Heart left ventricle (tissue), 16 donors: ENCODE measurements around the gene SLA2. TPM values are rescaled to one million over a fixed set of nuclear protein-coding genes. Genes with fewer than 3 reads are reported as not detected.

Experiments used
- ATAC-seq, 4 donors: fragments of 200-7000 bp; cut with Tn5 transposase; one replicate each; pipeline ENCODE4 v1.9.1; 2020 to 2022; ENCODE audit warnings: moderate library complexity in 4 of 4, mild to moderate bottlenecking in 3 of 4, moderate number of reproducible peaks in 1 of 4
- DNase-seq, 5 donors: peaks; one replicate each; pipeline ENCODE4 v3.0.0-alpha.2; 2020
- H3K27ac ChIP-seq, 12 donors: fragments of 200-600 bp; sonication (generic) in 4 of 12; one replicate each; pipeline versions ENCODE4 v1.5.0 to v1.8.0; 2016 to 2022; ENCODE audit warnings: mild to moderate bottlenecking in 2 of 12
- H3K27me3 ChIP-seq, 9 donors: fragments of 200-600 bp; sonication (generic) in 2 of 9; one replicate each; pipeline versions ENCODE4 v1.5.1 to v1.8.0; 2016 to 2022; ENCODE audit warnings: mild to moderate bottlenecking in 3 of 9
- H3K36me3 ChIP-seq, 9 donors: fragments of 200-600 bp; sonication (generic) in 2 of 9; one replicate each; pipeline versions ENCODE4 v1.5.0 to v1.8.0; 2018 to 2022; ENCODE audit warnings: mild to moderate bottlenecking in 2 of 9
- H3K4me1 ChIP-seq, 12 donors: fragments of 200-600 bp; sonication (generic) in 4 of 12; one replicate each; pipeline versions ENCODE4 v1.5.0 to v1.8.0; 2016 to 2022; ENCODE audit warnings: mild to moderate bottlenecking in 3 of 12
- H3K4me3 ChIP-seq, 12 donors: fragments of 200-600 bp; sonication (generic) in 4 of 12; one replicate each; pipeline versions ENCODE4 v1.5.0 to v1.8.0; 2017 to 2022; ENCODE audit warnings: mild to moderate bottlenecking in 9 of 12, moderate library complexity in 4 of 12
- H3K9me3 ChIP-seq, 12 donors: fragments of 200-600 bp; sonication (generic) in 4 of 12; one replicate each; pipeline versions ENCODE4 v1.5.0 to v1.8.0; 2016 to 2022; ENCODE audit warnings: mild to moderate bottlenecking in 1 of 12
- CTCF ChIP-seq, 12 donors: fragments of 200-600 bp; sonication (generic) in 4 of 12; IDR thresholded peaks; one replicate each; pipeline versions ENCODE4 v1.5.0 to v1.8.0; 2018 to 2022; ENCODE audit warnings: antibody characterized with exemption in 12 of 12, mild to moderate bottlenecking in 5 of 12
- POLR2A ChIP-seq, 2 donors: fragments of 450-650 bp; IDR thresholded peaks; one replicate each; pipeline ENCODE4 v1.6.1; 2017; ENCODE audit warnings: antibody characterized with exemption in 2 of 2, mild to moderate bottlenecking in 2 of 2, moderate library complexity in 2 of 2
- WGBS, 4 donors: extraction: QIAGEN DNeasy Blood & Tissue Kit in 2 of 4; methylation state at CpG; one replicate each; pipeline versions ENCODE4 v1.1.5 to v1.1.7; 2013 to 2018; 5-methylcytosine and 5-hydroxymethylcytosine counted together
- intact Hi-C, 10 donors: fragments of 100-400 bp; cut with DNase I; formaldehyde crosslinking; loops; one replicate each; pipeline versions ENCODE4 v1.11.1 to v1.14.2; 2022
- polyA plus RNA-seq, 2 donors: library from polyadenylated mRNA; stranded (reverse); fragments of 200-250 nt; gene quantifications; one replicate each; pipeline ENCODE4 v1.2.3, GENCODE V29; 2013
- total RNA-seq, 9 donors: library from RNA; depleted of rRNA in 2 of 9; stranded (reverse); fragments of >200 nt in 2 of 9; fragmentation: NEBNext Ultra II Directional in 3 of 9; extraction: Animal tissue kit (Norgen Biotek cat#: 25700) in 3 of 9; gene quantifications; one replicate each; pipeline versions ENCODE4 v1.1.0 to v1.2.4, GENCODE V29; 2016 to 2023
- donor health status: ischemic (EF 13 %, LVEDD 7.1; RV severe dilation, severe dysfunction).
- donor health status: healthy with polysubstance abuse.
- donor health status: DM: no; HTN: yes; CAD: no.
- donor health status: DM: no; HTN: no; CAD: no.
- donor health status: ischemic (EF 25% LVEDD 6.9; RV normal size, moderate dysfunction).
- donor health status: ischemic (EF 25% LVEDD 5.7; RV mildly dilated, moderate dysfunction).
- donor health status: healthy.
- donor health status: DM: yes; HTN: yes; CAD: no.
- donor health status: ischemic (EF 35%, LVEDD 5.7; RV mildly dilated, moderate dysfunction).
- donor health status: nonischemic (EF 11% LVEDD 7.7; RV severe dilation, severe dysfunction).
- donor health status: DM: yes; HTN: yes; CAD: no.
- donor health status: PGD.
- donor health status: ischemic (EF 29% LVEDD 5.4; RV normal size, mild dysfunction).
- donor health status: nonischemic (EF 23%, LVEDD 6.1; RV moderate dilation, normal function).

Gene SLA2
- total and polyA plus RNA-seq, 11 donors: 0.14 to 3.0 (median 0.36) TPM

GRCh38 chr20:36628076-36628475 is 17.9 kb downstream of the SLA2 start:
- Histone ChIP-seq H3K36me3 (no peaks in the 10 kb centered on the region), H3K27ac (no peak overlapping the region), H3K9me3 (no peaks in the 10 kb centered on the region), H3K4me1 (peaks cover 0 to 25% (median 2%) of the 10 kb centered on the region in 12 donors), H3K4me3 (no peak overlapping the region), H3K27me3 (no peaks in the 10 kb centered on the region)
- ATAC-seq: no peak
- intact Hi-C loops: loop anchor here in 1 of 10 donors (10.0 kb wide), 1 partner anchor 57 kb away; no protein-coding TSS in a partner anchor
- TF ChIP-seq CTCF (IDR thresholded peaks at IDR 0.05): no peak
- WGBS, 4 donors: 89 to 96% (median 92%) methylated on average over 7 of the region's 7 CpGs
- DNase-seq: no peak

GRCh38 chr20:36624944-36625324 is 21.1 kb downstream of the SLA2 start:
- DNase-seq: no peak
- Histone ChIP-seq H3K27me3 (no peaks in the 10 kb centered on the region), H3K4me1 (peaks cover 0 to 16% (median 2%) of the 10 kb centered on the region in 12 donors), H3K4me3 (no peak overlapping the region), H3K36me3 (no peaks in the 10 kb centered on the region), H3K9me3 (no peaks in the 10 kb centered on the region), H3K27ac (no peak overlapping the region)
- no peak for ATAC-seq
- intact Hi-C loops: loop anchor here in 1 of 10 donors (10.0 kb wide), 1 partner anchor 60 kb away; no protein-coding TSS in a partner anchor
- TF ChIP-seq CTCF (IDR thresholded peaks at IDR 0.05) (no peak), POLR2A (IDR thresholded peaks at IDR 0.05) (no peak)
- WGBS, 4 donors: 72 to 89% (median 80%) methylated on average over 2 of the region's 2 CpGs

- TF ChIP-seq POLR2A (IDR thresholded peaks at IDR 0.05) (no peak), CTCF (IDR thresholded peaks at IDR 0.05) (no peak)
- no peak overlapping the region for H3K4me3 ChIP-seq
- 30 to 51% (median 39%) methylated on average over 13 to 14 of the region's 14 CpGs for WGBS, 4 donors
- no peaks in the 10 kb centered on the region for H3K9me3 ChIP-seq
- H3K27ac ChIP-seq: peak overlapping the region in 1 of 12 donors; percentile 10
- H3K4me1 ChIP-seq: peaks cover 0 to 10% (median 2%) of the 10 kb centered on the region in 12 donors
- intact Hi-C loops: loop anchor here in 1 of 10 donors (10.0 kb wide), 1 partner anchor 60 kb away; no protein-coding TSS in a partner anchor
- DNase-seq: peak in 1 of 5 donors; percentile 43
- H3K36me3 ChIP-seq: no peaks in the 10 kb centered on the region
- no peaks in the 10 kb centered on the region for H3K27me3 ChIP-seq
- peak; percentile 82 to 95 (median 83) for ATAC-seq
These were observed 21.7 kb downstream of the SLA2 start for GRCh38 chr20:36624068-36624943.

- 92 to 95% (median 95%) methylated on average over 2 of the region's 2 CpGs for WGBS, 4 donors
- H3K27ac ChIP-seq: no peak overlapping the region
- peaks cover 0 to 10% (median 2%) of the 10 kb centered on the region in 12 donors for H3K4me1 ChIP-seq
- H3K27me3 ChIP-seq: no peaks in the 10 kb centered on the region
- no peak for DNase-seq
- no peak for ATAC-seq
- intact Hi-C loops: loop anchor here in 1 of 10 donors (10.0 kb wide), 1 partner anchor 61 kb away; no protein-coding TSS in a partner anchor
- no peak overlapping the region for H3K4me3 ChIP-seq
- TF ChIP-seq CTCF (IDR thresholded peaks at IDR 0.05) (no peak), POLR2A (IDR thresholded peaks at IDR 0.05) (no peak)
- H3K36me3 ChIP-seq: no peaks in the 10 kb centered on the region
- H3K9me3 ChIP-seq: no peaks in the 10 kb centered on the region
These were observed 22.6 kb downstream of the SLA2 start for GRCh38 chr20:36623444-36623843.
